ENCODE measurements around the gene ALG2. TPM values are rescaled to one million over a fixed set of nuclear protein-coding genes. Genes with fewer than 3 reads are reported as not detected.

Gene ALG2
- polyA plus RNA-seq, 3 donors = 15.9 to 25.5 (median 23.6) TPM

DNA sequence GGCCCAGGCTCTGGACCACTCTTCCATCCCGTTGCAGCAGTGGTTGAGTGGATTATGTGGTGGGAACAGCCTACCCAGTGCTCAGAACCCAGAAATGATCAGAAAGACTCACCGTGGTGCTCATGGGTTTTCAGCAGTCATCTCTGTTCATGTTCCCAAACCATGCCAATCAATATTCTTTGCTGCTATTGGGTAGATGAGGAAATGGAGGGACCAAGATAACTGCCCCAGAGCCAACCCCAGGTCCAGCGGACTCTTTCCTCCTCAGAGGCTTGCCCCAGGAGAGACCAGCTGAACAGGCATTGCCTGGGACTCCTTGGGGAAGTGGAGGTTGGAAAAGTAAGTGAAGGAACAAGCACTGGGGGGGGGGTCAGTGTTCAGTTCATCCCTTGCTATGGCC lies 38.1 kb downstream of the ALG2 start:
- WGBS (ENCODE audit: insufficient coverage) = no CpG with 5 or more reads among the region's 3 CpGs
- Histone ChIP-seq H4K20me1 (ENCODE audit: insufficient read depth, low read length) (no peaks in the 10 kb centered on the region), H3K27ac (ENCODE audit: low read depth in 1 of 2, low read length in 2 of 2) (no peak overlapping the region), H3K27me3 (ENCODE audit: control insufficient read depth in 2 of 2, insufficient read depth in 2 of 2, low read length in 2 of 2) (no peaks in the 10 kb centered on the region), H3K9me3 (replicated peaks in 1 of 2; ENCODE audit: control insufficient read depth in 1 of 2, insufficient read depth in 1 of 2, low read length in 2 of 2) (no peaks in the 10 kb centered on the region), H3K4me2 (replicated peaks; ENCODE audit: extremely low read depth, low read length, poor library complexity, severe bottlenecking) (no peak overlapping the region), H3K79me2 (ENCODE audit: insufficient read depth, low read length) (no peaks in the 10 kb centered on the region), H3K9ac (ENCODE audit: insufficient read depth, low read length, poor library complexity, severe bottlenecking) (no peak overlapping the region), H2AFZ (ENCODE audit: insufficient read depth, low read depth, low read length, poor library complexity, severe bottlenecking) (no peak overlapping the region), H3K4me3 (replicated peaks in 1 of 3; ENCODE audit: low read depth in 2 of 3, low read length in 3 of 3) (no peak overlapping the region), H3K4me1 (ENCODE audit: control insufficient read depth in 1 of 2, insufficient read depth in 2 of 2, low read length in 2 of 2) (peaks cover 31 to 36% of the 10 kb centered on the region in 2 donors), H3K36me3 (replicated peaks in 1 of 2; ENCODE audit: control insufficient read depth in 1 of 2, insufficient read depth in 2 of 2, low read length in 2 of 2) (no peaks in the 10 kb centered on the region)
- H3K9me3 Mint-ChIP-seq = no peaks in the 10 kb centered on the region
- peaks cover 33% of the 10 kb centered on the region for H3K4me1 Mint-ChIP-seq
- peak overlapping the region in 1 of 7 donors; percentile 66 for H3K27ac Mint-ChIP-seq
- H3K4me3 Mint-ChIP-seq = no peak overlapping the region
- TF ChIP-seq, protein P1, sequence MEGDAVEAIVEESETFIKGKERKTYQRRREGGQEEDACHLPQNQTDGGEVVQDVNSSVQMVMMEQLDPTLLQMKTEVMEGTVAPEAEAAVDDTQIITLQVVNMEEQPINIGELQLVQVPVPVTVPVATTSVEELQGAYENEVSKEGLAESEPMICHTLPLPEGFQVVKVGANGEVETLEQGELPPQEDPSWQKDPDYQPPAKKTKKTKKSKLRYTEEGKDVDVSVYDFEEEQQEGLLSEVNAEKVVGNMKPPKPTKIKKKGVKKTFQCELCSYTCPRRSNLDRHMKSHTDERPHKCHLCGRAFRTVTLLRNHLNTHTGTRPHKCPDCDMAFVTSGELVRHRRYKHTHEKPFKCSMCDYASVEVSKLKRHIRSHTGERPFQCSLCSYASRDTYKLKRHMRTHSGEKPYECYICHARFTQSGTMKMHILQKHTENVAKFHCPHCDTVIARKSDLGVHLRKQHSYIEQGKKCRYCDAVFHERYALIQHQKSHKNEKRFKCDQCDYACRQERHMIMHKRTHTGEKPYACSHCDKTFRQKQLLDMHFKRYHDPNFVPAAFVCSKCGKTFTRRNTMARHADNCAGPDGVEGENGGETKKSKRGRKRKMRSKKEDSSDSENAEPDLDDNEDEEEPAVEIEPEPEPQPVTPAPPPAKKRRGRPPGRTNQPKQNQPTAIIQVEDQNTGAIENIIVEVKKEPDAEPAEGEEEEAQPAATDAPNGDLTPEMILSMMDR (IDR thresholded peaks at IDR 0.05) = no peak
- no peaks in the 10 kb centered on the region for H3K36me3 Mint-ChIP-seq
- intact Hi-C loops (cut with micrococcal nuclease) = loop anchor here (2.0 to 10.0 kb wide), 4 partner anchors 821 to 1141 kb away; no protein-coding TSS in a partner anchor
- no peak for DNase-seq
- H3K27me3 Mint-ChIP-seq (ENCODE audit: low read depth in 3 of 3) = no peaks in the 10 kb centered on the region

DNA sequence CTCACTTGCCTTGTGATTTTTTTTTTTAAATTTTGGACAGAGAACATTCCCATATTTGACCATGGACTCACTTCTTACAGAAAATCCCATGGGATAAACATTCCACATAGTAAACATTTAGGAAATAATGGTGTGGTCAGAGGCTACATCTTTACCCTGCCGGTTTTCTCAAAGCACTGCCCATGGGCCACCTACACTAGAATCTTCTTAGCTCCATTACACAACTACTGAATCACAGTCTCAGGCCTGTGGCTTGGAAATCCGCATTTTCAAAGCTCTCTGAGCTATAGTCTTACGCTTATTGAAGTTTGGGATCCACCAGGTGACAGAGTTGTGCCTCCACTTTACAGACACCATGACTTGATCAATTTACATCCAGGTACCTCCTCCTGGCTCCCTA lies 39.4 kb downstream of the ALG2 start:
- H3K27me3 Mint-ChIP-seq (ENCODE audit: low read depth in 3 of 3) = no peaks in the 10 kb centered on the region
- peaks cover 27% of the 10 kb centered on the region for H3K4me1 Mint-ChIP-seq
- no peaks in the 10 kb centered on the region for H3K9me3 Mint-ChIP-seq
- H3K9ac ChIP-seq (ENCODE audit: insufficient read depth, low read length, poor library complexity, severe bottlenecking) = no peak overlapping the region
- H3K4me3 ChIP-seq (replicated peaks in 1 of 3; ENCODE audit: low read depth in 2 of 3, low read length in 3 of 3) = no peak overlapping the region
- H3K9me3 ChIP-seq (replicated peaks in 1 of 2; ENCODE audit: control insufficient read depth in 1 of 2, insufficient read depth in 1 of 2, low read length in 2 of 2) = no peaks in the 10 kb centered on the region
- H2AFZ ChIP-seq (ENCODE audit: insufficient read depth, low read depth, low read length, poor library complexity, severe bottlenecking) = no peak overlapping the region
- H3K4me1 ChIP-seq (ENCODE audit: control insufficient read depth in 1 of 2, insufficient read depth in 2 of 2, low read length in 2 of 2) = peaks cover 26 to 29% of the 10 kb centered on the region in 2 donors
- intact Hi-C loops (cut with micrococcal nuclease) = loop anchor here (5.0 to 10.0 kb wide), 3 partner anchors 822 to 1142 kb away; no protein-coding TSS in a partner anchor
- 79% methylated on average over 3 of the region's 3 CpGs for WGBS (ENCODE audit: insufficient coverage)
- peak overlapping the region in 2 of 7 donors; percentile 3 to 11 for H3K27ac Mint-ChIP-seq
- no peaks in the 10 kb centered on the region for H3K79me2 ChIP-seq (ENCODE audit: insufficient read depth, low read length)
- no peaks in the 10 kb centered on the region for H4K20me1 ChIP-seq (ENCODE audit: insufficient read depth, low read length)
- TF ChIP-seq, protein P1 (IDR thresholded peaks at IDR 0.05) = no peak
- no peaks in the 10 kb centered on the region for H3K27me3 ChIP-seq (ENCODE audit: control insufficient read depth in 2 of 2, insufficient read depth in 2 of 2, low read length in 2 of 2)
- H3K36me3 ChIP-seq (replicated peaks in 1 of 2; ENCODE audit: control insufficient read depth in 1 of 2, insufficient read depth in 2 of 2, low read length in 2 of 2) = no peaks in the 10 kb centered on the region
- no peak overlapping the region for H3K4me3 Mint-ChIP-seq
- H3K4me2 ChIP-seq (replicated peaks; ENCODE audit: extremely low read depth, low read length, poor library complexity, severe bottlenecking) = no peak overlapping the region
- no peaks in the 10 kb centered on the region for H3K36me3 Mint-ChIP-seq
- H3K27ac ChIP-seq (ENCODE audit: low read depth in 1 of 2, low read length in 2 of 2) = no peak overlapping the region
- DNase-seq = no peak
